HepG2 (cell line): Measurements from ENCODE around the gene ARHGEF3. TPM values are rescaled to one million over a fixed set of nuclear protein-coding genes. Genes with fewer than 3 reads are reported as not detected.

ENCODE experiments used
- ATAC-seq: fragments of 200-7000 bp; cut with Tn5 transposase; 3 replicates; pipeline ENCODE4 v1.9.1; 2020; ENCODE audit warnings: mild to moderate bottlenecking, moderate library complexity
- BruUV-seq: library from RNA; stranded (reverse); fragments of 400-500 nt; replicated peaks from 2 replicates; lab custom pipeline; 2021; lab: Mats Ljungman, UMichigan
- CTCF ChIA-PET: fragments of 300-600 bp; formaldehyde crosslinking; extraction: SDS; loops from one replicate; lab custom pipeline; 2021; ENCODE audit warnings: low total read pairs, inconsistent platforms, low intra/inter-chr PET ratio; lab: Yijun Ruan, JAX
- POLR2A ChIA-PET: fragments of 350-600 bp; sonication (Branson Sonifier 250); formaldehyde crosslinking; loops from one replicate; lab custom pipeline; 2020; ENCODE audit warnings: antibody characterized with exemption, inconsistent platforms; lab: Yijun Ruan, JAX
- DNase-seq: peaks from one replicate; pipeline ENCODE4 v3.0.0-alpha.2; 2015; ENCODE audit warnings: low spot score
- FAIRE-seq: peaks from 3 replicates; lab custom pipeline; 2011; peaks lifted over from hg19 to GRCh38; lab: Jason Lieb, UNC
- H2AFZ ChIP-seq: one replicate; pipeline ENCODE4 v1.6.1; 2011; ENCODE audit warnings: low read length, inconsistent platforms
- H3K27ac ChIP-seq: fragments of 300-600 bp; 3 replicates; pipeline ENCODE4 v1.8.0; 2011; ENCODE audit warnings: mixed run types, mild to moderate bottlenecking, mixed read lengths, low read length, inconsistent platforms; ENCODE audit not compliant: insufficient read depth; ENCODE audit errors: extremely low read length
- H3K27me3 ChIP-seq, 2 experiments: fragments of 200-600 bp in 1 of 2; 2 replicates in 1 of 2; 3 replicates in 1 of 2; pipeline versions ENCODE4 v1.6.0 to v1.8.0; 2011; ENCODE audit warnings: low read length in 2 of 2, mild to moderate bottlenecking in 2 of 2, moderate library complexity in 2 of 2, inconsistent platforms in 1 of 2; ENCODE audit not compliant: insufficient read depth in 2 of 2, control insufficient read depth in 1 of 2
- H3K36me3 ChIP-seq, 2 experiments: fragments of 200-600 bp in 1 of 2; replicated peaks in 1 of 2; 2 replicates in 1 of 2; 3 replicates in 1 of 2; pipeline versions ENCODE4 v1.5.1 to v1.8.0; 2011; ENCODE audit warnings: low read length in 2 of 2, inconsistent platforms in 1 of 2; ENCODE audit not compliant: insufficient read depth in 2 of 2, control insufficient read depth in 1 of 2
- H3K4me1 ChIP-seq: 2 replicates; pipeline ENCODE4 v1.5.1; 2012; ENCODE audit warnings: low read length, inconsistent platforms; ENCODE audit not compliant: insufficient read depth
- H3K4me2 ChIP-seq: 2 replicates; pipeline ENCODE4 v1.6.0; 2011; ENCODE audit warnings: low read depth, low read length, inconsistent platforms
- H3K4me3 ChIP-seq, 3 experiments: fragments of 200-600 bp in 1 of 3; sonication (generic), shearing (Covaris generic) in 1 of 3; replicated peaks in 1 of 3; 2 replicates each; pipeline ENCODE4 v1.5.1; 2011 to 2016; ENCODE audit warnings: low read length in 3 of 3, inconsistent platforms in 2 of 3, low read depth in 2 of 3, mild to moderate bottlenecking in 2 of 3, control low read depth in 1 of 3, mixed read lengths in 1 of 3; ENCODE audit not compliant: insufficient read depth in 1 of 3
- H3K79me2 ChIP-seq: one replicate; pipeline ENCODE4 v1.6.1; 2011; ENCODE audit warnings: low read length, inconsistent platforms; ENCODE audit not compliant: insufficient read depth
- H3K9ac ChIP-seq: 2 replicates; pipeline ENCODE4 v1.6.0; 2011; ENCODE audit warnings: mild to moderate bottlenecking, low read depth, low read length, inconsistent platforms; ENCODE audit not compliant: insufficient read depth
- H3K9me3 ChIP-seq: 2 replicates; pipeline ENCODE4 v1.5.1; 2012; ENCODE audit warnings: mild to moderate bottlenecking, low read length
- H4K20me1 ChIP-seq: 2 replicates; pipeline ENCODE4 v1.6.0; 2011; ENCODE audit warnings: inconsistent platforms, mild to moderate bottlenecking, low read length, moderate library complexity; ENCODE audit not compliant: insufficient read depth
- EHMT2 ChIP-seq: fragments of 200-600 bp; sonication (generic); IDR thresholded peaks from 2 replicates; pipeline ENCODE4 v1.7.0; 2017; ENCODE audit warnings: antibody characterized with exemption, low read depth, low read length, borderline replicate concordance
- ELF4 ChIP-seq: sonication (generic); formaldehyde crosslinking; IDR thresholded peaks from 2 replicates; pipeline ENCODE4 v1.5.0; 2020; ENCODE audit warnings: missing genetic modification reagents, mild to moderate bottlenecking, moderate library complexity, borderline replicate concordance
- HNRNPL ChIP-seq: fragments of 200-400 bp; formaldehyde crosslinking; IDR thresholded peaks from 2 replicates; pipeline ENCODE4 v1.6.1; 2017; ENCODE audit warnings: mild to moderate bottlenecking, low read depth, low read length
- NFE2L2 ChIP-seq: fragments of 150-350 bp; IDR thresholded peaks from 2 replicates; pipeline ENCODE4 v1.6.1; 2014; ENCODE audit warnings: low read length
- NONO ChIP-seq, 2 experiments: fragments of 450-650 bp in 1 of 2; sonication (generic) in 1 of 2; formaldehyde crosslinking in 1 of 2; IDR thresholded peaks in 1 of 2; conservative IDR thresholded peaks in 1 of 2; 2 replicates each; pipeline versions ENCODE4 v1.6.1 to v1.8.0; 2017 to 2022; ENCODE audit warnings: mild to moderate bottlenecking in 1 of 2, missing genetic modification reagents in 1 of 2, moderate library complexity in 1 of 2
- PAF1 ChIP-seq: IDR thresholded peaks from 2 replicates; pipeline ENCODE4 v1.6.1; 2016; ENCODE audit warnings: missing genetic modification reagents, missing compliant biosample characterization
- PCBP1 ChIP-seq: fragments of 200-400 bp; formaldehyde crosslinking; IDR thresholded peaks from 2 replicates; pipeline ENCODE4 v1.6.1; 2017; ENCODE audit warnings: mild to moderate bottlenecking, low read depth, low read length, borderline replicate concordance
- SALL1 ChIP-seq: sonication (generic); formaldehyde crosslinking; IDR thresholded peaks from 2 replicates; pipeline ENCODE4 v1.8.0; 2022; ENCODE audit warnings: mild to moderate bottlenecking, missing genetic modification reagents
- SAP130 ChIP-seq: IDR thresholded peaks from 2 replicates; pipeline ENCODE4 v1.6.1; 2016; ENCODE audit warnings: low read depth
- SP140L ChIP-seq: sonication (generic); formaldehyde crosslinking; IDR thresholded peaks from 2 replicates; pipeline ENCODE4 v1.4.0; 2020; ENCODE audit warnings: missing genetic modification reagents, borderline replicate concordance
- THAP11 ChIP-seq: IDR thresholded peaks from 2 replicates; pipeline ENCODE4 v1.6.1; 2016; ENCODE audit warnings: missing biosample characterization, missing genetic modification reagents
- ZC3H13 ChIP-seq: sonication (generic); formaldehyde crosslinking; IDR thresholded peaks from 2 replicates; pipeline ENCODE4 v1.8.1; 2023; ENCODE audit warnings: mild to moderate bottlenecking, missing genetic modification reagents, moderate library complexity
- ZNF749 ChIP-seq: sonication (generic); formaldehyde crosslinking; IDR thresholded peaks from 2 replicates; pipeline ENCODE4 v1.8.0; 2022; ENCODE audit warnings: mild to moderate bottlenecking, missing genetic modification reagents, moderate library complexity, borderline replicate concordance
- WGBS: methylation state at CpG from one replicate; pipeline ENCODE4 v1.1.6; 2017; ENCODE audit warnings: low lambda C conversion rate; 5-methylcytosine and 5-hydroxymethylcytosine counted together
- in situ Hi-C: cut with HindIII; loops from 2 replicates; pipeline ENCODE4 v1.10.0; 2017; ENCODE audit warnings: low pct_unique_long_range_greater_than_20kb; ENCODE audit not compliant: extremely low pct_ligation_motif_present
- intact Hi-C: fragments of 100-400 bp; cut with micrococcal nuclease; formaldehyde crosslinking; loops from one replicate; pipeline ENCODE4 v1.10.0; 2022; ENCODE audit not compliant: unreplicated experiment
- polyA plus RNA-seq, 8 experiments: library from polyadenylated mRNA; depleted of rRNA in 3 of 8; stranded (reverse) in 7 of 8; unstranded in 1 of 8; fragments of >200 nt; fragmentation: Illumina TruSeq in 4 of 8; extraction: Trizol in 4 of 8; gene quantifications; 2 replicates each; pipeline versions ENCODE4 v1.2.1 to v1.2.3, GENCODE V29; 2011 to 2016; ENCODE audit warnings: low read depth in 4 of 8, missing spikeins in 1 of 8, mixed read lengths in 1 of 8; ENCODE audit not compliant: insufficient read depth in 1 of 8
- total RNA-seq, 5 experiments: library from RNA; depleted of rRNA; stranded (reverse); fragments of >200 nt; fragmentation: Illumina TruSeq; extraction: Trizol; gene quantifications; 2 replicates each; pipeline ENCODE4 v1.2.3, GENCODE V29; 2016; ENCODE audit warnings: low read depth in 1 of 5
- TF ChIP-seq, protein P1 (sequence below): IDR thresholded peaks from 2 replicates; pipeline ENCODE4 v1.6.1; 2012; ENCODE audit warnings: low read length, improper control_type of control experiment
- TF ChIP-seq, protein P2 (sequence below): sonication (generic); formaldehyde crosslinking; IDR thresholded peaks from 2 replicates; pipeline ENCODE4 v1.4.0; 2020; ENCODE audit warnings: missing genetic modification reagents, borderline replicate concordance

ARHGEF3 gene
- total and polyA plus RNA-seq, 2 of the 13 experiments (the other 11 are each of a cell fraction or from before 2014, with no cell fraction given): 14.8 to 23.1 TPM

DNA sequence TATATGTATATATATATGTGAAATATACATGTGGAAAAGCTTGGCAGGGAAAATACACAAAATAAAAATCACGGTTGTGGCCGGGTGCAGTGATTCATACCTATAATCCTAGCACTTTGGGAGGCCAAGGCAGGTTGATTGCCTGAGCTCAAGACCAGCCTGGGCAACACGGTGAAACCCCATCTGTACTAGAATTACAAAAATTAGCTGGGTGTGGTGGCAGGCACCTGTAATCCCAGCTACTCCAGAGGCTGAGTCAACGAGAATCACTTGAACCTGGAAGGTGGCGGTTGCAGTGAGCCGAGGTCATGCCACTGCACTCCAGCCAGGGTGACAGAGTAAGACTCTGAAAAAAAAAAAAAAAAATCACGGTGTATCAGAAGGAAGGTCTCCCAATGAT, 20.8 kb upstream of the ARHGEF3 start (continued):
- TF ChIP-seq ZNF749 (CRISPR knock-in tag): no peak
- TF ChIP-seq SP140L (CRISPR knock-in tag): no peak
- TF ChIP-seq NONO (IDR thresholded peaks at IDR 0.05): no peak
- no peak for TF ChIP-seq NONO (CRISPR knock-in tag; conservative IDR thresholded peaks at IDR 0.05)
- TF ChIP-seq HNRNPL: no peak

DNA sequence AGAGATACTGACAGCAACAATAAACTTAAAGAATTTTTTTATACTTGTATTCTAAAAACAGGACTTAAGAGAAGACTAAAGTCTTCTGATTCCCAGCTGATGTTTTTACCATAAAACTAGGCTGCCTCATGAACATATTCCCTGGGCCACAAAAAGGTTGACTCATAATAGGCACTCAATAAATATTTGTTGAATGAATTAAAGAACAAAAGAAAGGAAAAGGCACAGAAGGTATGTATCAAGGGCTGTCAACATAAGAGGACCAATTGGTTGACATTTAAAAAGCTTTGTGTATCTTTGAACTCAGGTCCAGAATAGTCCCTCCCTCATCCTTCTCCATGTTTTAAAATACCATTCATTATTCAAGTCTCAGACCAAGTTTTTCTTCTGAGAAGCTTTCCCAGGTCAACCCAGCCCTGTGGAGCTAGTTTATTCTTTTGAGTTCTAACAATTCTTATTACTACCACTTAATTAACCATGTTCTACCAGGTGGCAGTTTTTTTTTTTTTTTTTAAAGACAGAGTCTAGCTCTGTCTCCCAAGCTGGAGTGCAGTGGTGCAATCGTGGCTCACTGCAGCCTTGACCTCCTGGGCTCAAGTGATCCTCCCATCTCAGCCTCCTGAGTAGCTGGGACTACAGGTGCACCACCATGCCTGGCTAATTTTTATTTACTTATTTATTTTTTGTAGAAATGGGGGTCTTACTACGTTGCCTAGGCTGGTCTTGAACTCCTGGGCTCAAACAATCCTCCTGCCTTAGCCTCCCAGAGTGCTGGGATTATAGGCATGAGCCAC, 17.5 kb upstream of the ARHGEF3 start:
- ATAC-seq: peak; percentile 69
- Histone ChIP-seq H3K79me2 (no peaks in the 10 kb centered on the region), H3K9ac (no peak overlapping the region), H3K9me3 (no peaks in the 10 kb centered on the region), H3K4me3 (peak overlapping the region in 2 of 3 experiments; percentile 19 to 31; a peak in 3 of 6 replicates), H3K4me2 (peak overlapping the region; percentile 60), H3K36me3 (no peaks in the 10 kb centered on the region), H3K27ac (peak overlapping the region; percentile 58), H2AFZ (no peak overlapping the region), H4K20me1 (no peaks in the 10 kb centered on the region), H3K4me1 (peaks cover 69% of the 10 kb centered on the region), H3K27me3 (no peaks in the 10 kb centered on the region)
- intact Hi-C loops (loop anchor here (2.0 to 5.0 kb wide), 2 partner anchors 18 to 168 kb away; partner anchors contain the start of gene ARHGEF3), in situ Hi-C loops (no loop called here)
- peak; percentile 85 for DNase-seq
- FAIRE-seq: no peak
- no TSS peak for BruUV-seq
- ChIA-PET POLR2A (interaction anchor here (0.7 to 3.8 kb wide), 9 partner anchors 12 to 198 kb away, joined by 3 to 42 read pairs (median 5); partner anchors contain the start of gene ARHGEF3), CTCF (no interaction called here)
- 11% methylated on average over 2 of the region's 2 CpGs for WGBS
- TF ChIP-seq PAF1 (CRISPR knock-in tag) (no peak), SALL1 (no peak), SP140L (CRISPR knock-in tag) (no peak), SAP130 (0 out of 2 replicates have a peak, but pooled peaks have one; percentile 31), ELF4 (CRISPR knock-in tag) (no peak), NFE2L2 (no peak), ZC3H13 (CRISPR knock-in tag) (no peak), THAP11 (no peak), EHMT2 (0 out of 2 replicates have a peak, but pooled peaks have one; percentile 23), PCBP1 (no peak)
- TF ChIP-seq, protein P1, sequence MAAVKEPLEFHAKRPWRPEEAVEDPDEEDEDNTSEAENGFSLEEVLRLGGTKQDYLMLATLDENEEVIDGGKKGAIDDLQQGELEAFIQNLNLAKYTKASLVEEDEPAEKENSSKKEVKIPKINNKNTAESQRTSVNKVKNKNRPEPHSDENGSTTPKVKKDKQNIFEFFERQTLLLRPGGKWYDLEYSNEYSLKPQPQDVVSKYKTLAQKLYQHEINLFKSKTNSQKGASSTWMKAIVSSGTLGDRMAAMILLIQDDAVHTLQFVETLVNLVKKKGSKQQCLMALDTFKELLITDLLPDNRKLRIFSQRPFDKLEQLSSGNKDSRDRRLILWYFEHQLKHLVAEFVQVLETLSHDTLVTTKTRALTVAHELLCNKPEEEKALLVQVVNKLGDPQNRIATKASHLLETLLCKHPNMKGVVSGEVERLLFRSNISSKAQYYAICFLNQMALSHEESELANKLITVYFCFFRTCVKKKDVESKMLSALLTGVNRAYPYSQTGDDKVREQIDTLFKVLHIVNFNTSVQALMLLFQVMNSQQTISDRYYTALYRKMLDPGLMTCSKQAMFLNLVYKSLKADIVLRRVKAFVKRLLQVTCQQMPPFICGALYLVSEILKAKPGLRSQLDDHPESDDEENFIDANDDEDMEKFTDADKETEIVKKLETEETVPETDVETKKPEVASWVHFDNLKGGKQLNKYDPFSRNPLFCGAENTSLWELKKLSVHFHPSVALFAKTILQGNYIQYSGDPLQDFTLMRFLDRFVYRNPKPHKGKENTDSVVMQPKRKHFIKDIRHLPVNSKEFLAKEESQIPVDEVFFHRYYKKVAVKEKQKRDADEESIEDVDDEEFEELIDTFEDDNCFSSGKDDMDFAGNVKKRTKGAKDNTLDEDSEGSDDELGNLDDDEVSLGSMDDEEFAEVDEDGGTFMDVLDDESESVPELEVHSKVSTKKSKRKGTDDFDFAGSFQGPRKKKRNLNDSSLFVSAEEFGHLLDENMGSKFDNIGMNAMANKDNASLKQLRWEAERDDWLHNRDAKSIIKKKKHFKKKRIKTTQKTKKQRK: no peak
- TF ChIP-seq, protein P2, sequence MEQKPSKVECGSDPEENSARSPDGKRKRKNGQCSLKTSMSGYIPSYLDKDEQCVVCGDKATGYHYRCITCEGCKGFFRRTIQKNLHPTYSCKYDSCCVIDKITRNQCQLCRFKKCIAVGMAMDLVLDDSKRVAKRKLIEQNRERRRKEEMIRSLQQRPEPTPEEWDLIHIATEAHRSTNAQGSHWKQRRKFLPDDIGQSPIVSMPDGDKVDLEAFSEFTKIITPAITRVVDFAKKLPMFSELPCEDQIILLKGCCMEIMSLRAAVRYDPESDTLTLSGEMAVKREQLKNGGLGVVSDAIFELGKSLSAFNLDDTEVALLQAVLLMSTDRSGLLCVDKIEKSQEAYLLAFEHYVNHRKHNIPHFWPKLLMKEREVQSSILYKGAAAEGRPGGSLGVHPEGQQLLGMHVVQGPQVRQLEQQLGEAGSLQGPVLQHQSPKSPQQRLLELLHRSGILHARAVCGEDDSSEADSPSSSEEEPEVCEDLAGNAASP (CRISPR knock-in tag): 0 out of 2 replicates have a peak, but pooled peaks have one; percentile 9
